SK-N-MC (cell line): ENCODE measurements around the gene PRSS53.

ENCODE experiments used
- DNase-seq: peaks from one replicate; pipeline ENCODE4 v3.0.0-alpha.2; 2011; ENCODE audit warnings: low read depth, low spot score
- H3K27ac ChIP-seq: fragments of 200-600 bp; sonication (generic); 2 replicates; pipeline ENCODE4 v1.5.1; 2016; ENCODE audit warnings: mixed run types
- H3K36me3 ChIP-seq: fragments of 200-600 bp; sonication (generic); 2 replicates; pipeline ENCODE4 v1.6.1; 2017; ENCODE audit warnings: antibody characterized with exemption, low read length, mixed read lengths; ENCODE audit not compliant: insufficient read depth
- H3K4me3 ChIP-seq: fragments of 200-600 bp; sonication (generic); 2 replicates; pipeline ENCODE4 v1.5.1; 2016
- H3K9ac ChIP-seq: fragments of 200-600 bp; sonication (generic); 2 replicates; pipeline ENCODE4 v1.8.0; 2017; ENCODE audit warnings: mixed run types, mixed read lengths; ENCODE audit not compliant: insufficient read length
- H3K9me3 ChIP-seq: fragments of 200-600 bp; sonication (generic); 2 replicates; pipeline ENCODE4 v1.6.1; 2017; ENCODE audit warnings: low read depth, mild to moderate bottlenecking, antibody characterized with exemption, low read length, moderate library complexity, mixed read lengths
- EZH2 ChIP-seq: fragments of 200-600 bp; sonication (generic); IDR thresholded peaks from one replicate; pipeline ENCODE4 v1.6.1; 2017; ENCODE audit warnings: antibody characterized with exemption
- FOXP2 ChIP-seq: optimal IDR thresholded peaks from 2 replicates; pipeline ENCODE3; 2011; ENCODE audit warnings: mild to moderate bottlenecking, moderate library complexity; ENCODE audit not compliant: insufficient read depth; ENCODE audit errors: extremely low read length, control extremely low read depth
- POLR2AphosphoS5 ChIP-seq: IDR thresholded peaks from 2 replicates; pipeline ENCODE4 v1.6.1; 2012; ENCODE audit warnings: mild to moderate bottlenecking, low read depth, low read length, borderline replicate concordance

The PRSS53 gene

GRCh38 chr16:31083081-31083480 lies 5.7 kb downstream of the PRSS53 start:
- Histone ChIP-seq H3K4me3 (no peak overlapping the region), H3K36me3 (peaks cover 26% of the 10 kb centered on the region; the same call in 1 of the 2 replicates), H3K9ac (peak overlapping the region; percentile 19), H3K9me3 (no peaks in the 10 kb centered on the region), H3K27ac (peak overlapping the region; percentile 68)
- TF ChIP-seq FOXP2 (no peak), EZH2 (no peak), POLR2AphosphoS5 (no peak)
- no peak for DNase-seq

DNA sequence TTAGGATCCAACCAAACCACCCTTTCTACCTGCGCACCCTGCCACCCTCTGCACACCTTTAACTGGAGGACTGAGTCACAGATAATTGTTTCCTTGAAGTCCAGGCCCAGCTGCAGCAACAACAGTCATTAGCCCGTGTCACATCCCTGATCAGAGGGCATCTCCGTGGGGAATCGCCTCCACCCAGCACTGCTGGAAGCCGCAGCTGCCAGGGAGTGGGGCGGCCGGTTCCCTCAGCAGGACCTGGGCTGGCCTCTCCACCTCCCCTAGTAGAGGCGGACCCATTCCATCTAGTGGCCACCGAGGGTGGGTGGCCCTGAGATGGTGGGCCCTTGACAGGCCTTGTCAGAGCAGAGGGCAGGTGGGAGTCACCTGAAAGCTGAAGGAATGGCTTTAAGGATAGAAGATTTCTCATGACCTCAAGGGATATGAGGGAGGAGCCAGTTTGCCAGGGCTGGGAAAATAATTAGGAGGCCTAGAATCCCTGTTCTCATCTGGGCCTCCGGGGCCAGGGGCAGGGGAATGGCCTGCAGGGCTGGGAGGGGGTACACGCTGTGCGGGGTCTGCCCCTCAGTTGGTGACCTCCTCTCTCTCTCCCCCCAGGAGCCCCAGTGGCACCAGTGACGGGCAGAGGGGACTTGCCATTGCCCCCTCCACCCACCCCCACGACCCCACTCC lies 6.2 kb downstream of the PRSS53 start:
- no peaks in the 10 kb centered on the region for H3K9me3 ChIP-seq
- peaks cover 31% of the 10 kb centered on the region; the same call in 1 of the 2 replicates for H3K36me3 ChIP-seq
- H3K27ac ChIP-seq = peak overlapping the region; percentile 68; the same call in 1 of the 2 replicates
- no peak overlapping the region for H3K4me3 ChIP-seq
- DNase-seq = no peak
- H3K9ac ChIP-seq = no peak overlapping the region
- TF ChIP-seq POLR2AphosphoS5 (no peak), FOXP2 (no peak), EZH2 (no peak)

DNA sequence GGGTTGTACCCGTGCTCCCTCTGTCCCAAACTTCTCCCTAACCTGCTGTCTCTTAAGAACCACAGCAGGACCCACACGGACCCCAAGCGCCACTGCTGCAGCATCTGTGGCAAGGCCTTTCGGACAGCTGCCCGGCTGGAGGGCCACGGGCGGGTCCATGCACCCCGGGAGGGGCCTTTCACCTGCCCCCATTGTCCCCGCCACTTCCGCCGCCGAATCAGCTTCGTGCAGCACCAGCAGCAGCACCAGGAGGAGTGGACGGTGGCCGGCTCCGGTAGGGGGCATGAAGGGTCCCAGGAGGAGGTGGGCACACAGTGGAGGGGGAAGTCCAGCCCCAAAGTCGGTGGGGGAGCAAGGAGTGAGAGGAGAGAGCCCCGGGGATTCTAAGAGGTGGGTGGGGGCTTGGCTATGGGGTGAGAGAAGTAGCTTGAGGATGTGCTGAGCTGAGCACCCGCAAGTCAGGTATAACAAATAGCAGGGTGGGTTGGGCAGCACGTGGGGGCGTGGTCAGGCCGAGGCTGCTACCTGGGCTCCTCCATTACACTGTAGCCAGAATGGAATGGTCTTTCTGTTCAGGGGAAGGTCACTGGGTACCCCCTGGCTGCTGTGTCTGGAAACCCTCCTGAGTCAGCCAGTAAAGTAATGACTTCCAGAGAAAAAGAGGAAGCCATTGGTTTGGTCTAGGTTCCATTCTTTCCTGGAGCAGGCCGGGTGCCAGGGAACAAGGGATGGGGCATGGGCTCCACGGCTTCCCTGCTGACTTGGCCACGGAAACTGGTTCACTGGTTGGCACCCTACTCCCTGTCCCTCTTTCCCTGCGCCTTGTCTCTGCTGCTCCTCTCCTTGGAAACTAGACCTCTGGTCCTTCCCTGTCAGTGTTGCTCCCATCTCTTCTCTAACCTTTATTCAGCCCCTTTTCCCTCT lies 7.1 kb downstream of the PRSS53 start:
- no peak for DNase-seq
- TF ChIP-seq FOXP2 = no peak
- peak; percentile 20; the same call in 1 of the 2 replicates for TF ChIP-seq POLR2AphosphoS5
- Histone ChIP-seq H3K36me3 (peaks cover 39% of the 10 kb centered on the region; the same call in 1 of the 2 replicates), H3K9me3 (no peaks in the 10 kb centered on the region), H3K27ac (no peak overlapping the region), H3K9ac (no peak overlapping the region), H3K4me3 (no peak overlapping the region)

DNA sequence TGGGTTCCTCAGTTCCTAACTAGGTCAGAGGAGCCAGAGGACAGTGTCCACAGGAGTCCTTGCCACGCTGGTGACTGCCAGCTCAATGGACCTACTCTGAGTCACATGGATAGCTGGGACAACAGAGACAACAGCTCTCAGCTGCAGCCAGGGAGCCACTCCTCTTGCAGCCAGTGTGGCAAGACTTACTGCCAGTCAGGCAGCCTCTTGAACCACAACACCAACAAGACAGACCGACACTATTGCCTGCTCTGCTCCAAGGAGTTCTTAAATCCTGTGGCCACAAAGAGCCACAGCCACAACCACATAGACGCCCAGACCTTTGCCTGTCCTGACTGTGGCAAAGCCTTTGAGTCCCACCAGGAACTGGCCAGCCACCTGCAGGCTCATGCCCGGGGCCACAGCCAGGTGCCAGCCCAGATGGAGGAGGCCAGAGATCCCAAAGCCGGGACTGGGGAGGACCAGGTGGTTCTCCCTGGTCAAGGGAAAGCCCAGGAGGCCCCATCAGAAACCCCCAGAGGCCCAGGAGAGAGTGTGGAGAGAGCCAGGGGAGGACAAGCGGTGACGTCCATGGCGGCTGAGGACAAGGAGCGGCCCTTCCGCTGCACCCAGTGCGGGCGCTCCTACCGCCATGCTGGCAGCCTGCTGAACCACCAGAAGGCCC lies 7.9 kb downstream of the PRSS53 start:
- DNase-seq = no peak
- Histone ChIP-seq H3K9ac (no peak overlapping the region), H3K27ac (no peak overlapping the region), H3K4me3 (no peak overlapping the region), H3K36me3 (peaks cover 46% of the 10 kb centered on the region; the same call in 1 of the 2 replicates), H3K9me3 (no peaks in the 10 kb centered on the region)
- TF ChIP-seq FOXP2 (no peak), EZH2 (no peak), POLR2AphosphoS5 (no peak)

DNA sequence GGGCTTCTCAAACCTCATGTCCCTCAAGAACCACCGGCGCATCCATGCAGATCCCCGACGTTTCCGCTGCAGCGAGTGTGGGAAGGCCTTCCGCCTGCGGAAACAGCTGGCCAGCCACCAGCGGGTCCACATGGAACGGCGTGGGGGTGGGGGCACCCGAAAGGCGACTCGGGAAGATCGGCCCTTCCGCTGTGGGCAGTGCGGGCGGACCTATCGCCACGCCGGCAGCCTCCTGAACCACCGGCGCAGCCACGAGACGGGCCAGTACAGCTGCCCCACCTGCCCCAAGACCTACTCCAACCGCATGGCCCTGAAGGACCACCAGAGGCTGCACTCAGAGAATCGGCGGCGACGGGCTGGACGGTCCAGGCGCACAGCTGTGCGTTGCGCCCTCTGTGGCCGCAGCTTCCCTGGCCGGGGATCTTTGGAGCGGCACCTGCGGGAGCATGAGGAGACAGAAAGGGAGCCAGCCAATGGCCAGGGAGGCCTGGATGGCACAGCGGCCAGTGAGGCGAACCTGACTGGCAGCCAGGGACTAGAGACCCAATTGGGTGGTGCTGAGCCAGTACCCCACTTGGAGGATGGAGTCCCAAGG lies 8.6 kb downstream of the PRSS53 start:
- Histone ChIP-seq H3K27ac (no peak overlapping the region), H3K4me3 (no peak overlapping the region), H3K9ac (no peak overlapping the region), H3K36me3 (peaks cover 46% of the 10 kb centered on the region; the same call in 1 of the 2 replicates), H3K9me3 (no peaks in the 10 kb centered on the region)
- TF ChIP-seq POLR2AphosphoS5 (no peak), EZH2 (no peak), FOXP2 (no peak)
- no peak for DNase-seq

GRCh38 chr16:31079342-31079944 lies 9.3 kb downstream of the PRSS53 start:
- Histone ChIP-seq H3K4me3 (no peak overlapping the region), H3K36me3 (peaks cover 46% of the 10 kb centered on the region; the same call in 1 of the 2 replicates), H3K27ac (no peak overlapping the region), H3K9ac (no peak overlapping the region), H3K9me3 (no peaks in the 10 kb centered on the region)
- TF ChIP-seq EZH2 (no peak), POLR2AphosphoS5 (no peak), FOXP2 (no peak)
- DNase-seq = no peak

GRCh38 chr16:31078597-31079341 lies 10.0 kb downstream of the PRSS53 start:
- no peaks in the 10 kb centered on the region for H3K9me3 ChIP-seq
- no peak overlapping the region for H3K27ac ChIP-seq
- H3K9ac ChIP-seq = no peak overlapping the region
- H3K4me3 ChIP-seq = no peak overlapping the region
- DNase-seq = no peak
- TF ChIP-seq POLR2AphosphoS5 (no peak), EZH2 (no peak), FOXP2 (no peak)
- peaks cover 46% of the 10 kb centered on the region; the same call in 1 of the 2 replicates for H3K36me3 ChIP-seq
